SK-N-SH (cell line): Measurements from ENCODE around the gene SPINK5.

Experiments used
- CTCF ChIP-seq: fragments of 200-600 bp; sonication (generic); IDR thresholded peaks from 2 replicates; pipeline ENCODE4 v1.6.1; 2017; ENCODE audit warnings: antibody characterized with exemption, mild to moderate bottlenecking, moderate library complexity
- POLR2AphosphoS5 ChIP-seq: IDR thresholded peaks from 2 replicates; pipeline ENCODE4 v1.6.1; 2012; ENCODE audit warnings: low read depth, low read length
- USF1 ChIP-seq: IDR thresholded peaks from 2 replicates; pipeline ENCODE4 v1.4.0; 2012; ENCODE audit warnings: low read depth, borderline replicate concordance
- YY1 ChIP-seq: IDR thresholded peaks from 2 replicates; pipeline ENCODE4 v1.4.0; 2012; ENCODE audit warnings: low read depth, mild to moderate bottlenecking

- TF ChIP-seq YY1 = no peak
- no peak for TF ChIP-seq POLR2AphosphoS5
- TF ChIP-seq USF1 = no peak
- TF ChIP-seq CTCF = no peak
Measured at GRCh38 chr5:148090146-148090772, 26.5 kb downstream of the SPINK5 start.
